ENCODE measurements around the gene UPF2. TPM values are rescaled to one million over a fixed set of nuclear protein-coding genes. Genes with fewer than 3 reads are reported as not detected.

Gene UPF2
- total and polyA plus RNA-seq, 2 of the 13 experiments (the other 11 are each of a cell fraction or from before 2014, with no cell fraction given), result 6.2 to 14.5 TPM

GRCh38 chr10:11875494-11876281 is 166.9 kb downstream of the UPF2 start (continued):
- TF ChIP-seq GABPB1 (CRISPR knock-in tag; IDR thresholded peaks at IDR 0.05) (peak; percentile 53), IKZF4 (CRISPR knock-in tag; IDR thresholded peaks at IDR 0.05; ENCODE audit: borderline replicate concordance, low read depth, not compliant biosample characterization) (peak; percentile 66), PAWR (CRISPR knock-in tag; IDR thresholded peaks at IDR 0.05; ENCODE audit: borderline replicate concordance) (no peak), TAF15 (IDR thresholded peaks at IDR 0.05; ENCODE audit: low read depth, low read length, poor library complexity, severe bottlenecking) (no peak), TCF7 (IDR thresholded peaks at IDR 0.05; ENCODE audit: low read depth) (peak; percentile 46; the same call in 1 of the 2 replicates), SALL1 (CRISPR knock-in tag; IDR thresholded peaks at IDR 0.05) (peak; percentile 97), YY1 (IDR thresholded peaks at IDR 0.05; ENCODE audit: insufficient read depth, insufficient replicate concordance, low read depth, low read length) (peak; percentile 21), ZBTB43 (CRISPR knock-in tag; conservative IDR thresholded peaks at IDR 0.05) (peak; percentile 84), ZNF549 (CRISPR knock-in tag; IDR thresholded peaks at IDR 0.05) (peak; percentile 65; the same call in 1 of the 2 replicates), ZNF678 (CRISPR knock-in tag; IDR thresholded peaks at IDR 0.05) (no peak), ZBTB33 (CRISPR knock-in tag; IDR thresholded peaks at IDR 0.05) (no peak; the same call in 1 of the 2 replicates), ZNF83 (CRISPR knock-in tag; IDR thresholded peaks at IDR 0.05; ENCODE audit: borderline replicate concordance) (0 out of 2 replicates have a peak, but pooled peaks have one; percentile 62), ZFP36L2 (CRISPR knock-in tag; IDR thresholded peaks at IDR 0.05) (no peak), ZNF331 (CRISPR knock-in tag; IDR thresholded peaks at IDR 0.05) (peak; percentile 88), ZNF460 (CRISPR knock-in tag; IDR thresholded peaks at IDR 0.05; ENCODE audit: borderline replicate concordance) (no peak; the same call in 1 of the 2 replicates), MBNL3 (CRISPR knock-in tag; conservative IDR thresholded peaks at IDR 0.05) (no peak), KDM5B (CRISPR knock-in tag; IDR thresholded peaks at IDR 0.05; ENCODE audit: borderline replicate concordance) (peak; percentile 63), ZNF234 (CRISPR knock-in tag; conservative IDR thresholded peaks at IDR 0.05) (no peak), PLRG1 (conservative IDR thresholded peaks at IDR 0.05) (no peak), MAFK (conservative IDR thresholded peaks at IDR 0.05 in 1 of 2, IDR thresholded peaks at IDR 0.05 in 1 of 2; ENCODE audit: low read length in 2 of 2) (no peak), YEATS4 (CRISPR knock-in tag; IDR thresholded peaks at IDR 0.05; ENCODE audit: borderline replicate concordance) (peak; percentile 76; the same call in 1 of the 2 replicates), CREBL2 (CRISPR knock-in tag; IDR thresholded peaks at IDR 0.05; ENCODE audit: borderline replicate concordance) (no peak), ETS1 (CRISPR knock-in tag; IDR thresholded peaks at IDR 0.05) (no peak), RAD51 (IDR thresholded peaks at IDR 0.05; ENCODE audit: borderline replicate concordance) (no peak), RFX1 (IDR thresholded peaks at IDR 0.05) (no peak), ZFP36 (IDR thresholded peaks at IDR 0.05; ENCODE audit: borderline replicate concordance, low read depth, low read length, partially characterized antibody) (no peak), ZNF17 (CRISPR knock-in tag; IDR thresholded peaks at IDR 0.05) (no peak)
